Measurements from ENCODE around the gene L3MBTL2.

L3MBTL2 gene

DNA sequence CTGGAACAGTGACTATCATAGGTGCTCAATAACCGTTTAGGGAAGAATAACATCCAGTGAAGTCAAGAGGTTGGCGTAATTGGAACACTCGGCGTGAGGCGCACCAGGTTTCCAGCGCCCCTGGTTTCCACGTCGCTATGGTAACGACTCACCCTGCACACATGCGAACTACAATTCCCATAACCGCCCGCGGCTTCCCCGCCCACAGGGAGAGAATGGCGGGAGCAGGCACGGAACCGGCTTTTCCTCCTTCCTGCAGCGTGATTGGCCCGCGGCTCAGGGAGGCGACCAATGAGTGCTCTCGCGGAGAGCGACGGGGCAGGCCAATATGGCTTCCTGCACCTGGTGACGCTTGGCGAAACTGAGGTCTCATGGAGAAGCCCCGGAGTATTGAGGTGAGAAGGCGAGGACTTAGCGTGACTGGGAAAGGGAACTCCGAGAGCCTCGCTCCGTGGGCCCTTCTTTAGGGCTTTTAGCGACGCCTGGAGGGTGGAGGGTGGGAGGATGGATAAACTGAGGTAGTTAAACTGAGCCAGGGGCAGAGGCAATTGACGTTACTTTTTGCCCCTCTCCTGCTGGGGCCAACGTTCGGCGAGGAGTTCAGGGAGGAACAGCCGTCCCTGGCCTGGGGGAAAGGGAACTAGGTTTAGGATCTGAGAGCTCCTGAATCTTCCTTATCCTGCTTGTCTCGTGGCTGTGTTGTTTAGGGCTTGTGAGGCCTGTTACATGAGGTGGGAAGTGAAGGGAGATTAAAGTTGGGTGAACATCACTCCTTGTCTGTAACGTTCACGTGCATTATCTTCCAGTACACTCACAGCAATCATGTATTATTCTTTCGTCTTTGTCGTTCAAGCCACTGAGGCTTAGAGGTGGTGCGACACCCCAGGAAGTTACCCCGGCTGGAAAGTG lies at the start of gene L3MBTL2 (continued):
- TF ChIP-seq ZNF426 (tag by site-specific recombination; IDR thresholded peaks at IDR 0.05) (no peak), ZNF501 (tag by site-specific recombination; IDR thresholded peaks at IDR 0.05) (peak; percentile 65; the same call in 1 of the 2 replicates), ZNF571 (tag by site-specific recombination; IDR thresholded peaks at IDR 0.05) (no peak), PRDM6 (tag by site-specific recombination; IDR thresholded peaks at IDR 0.05) (no peak), ZNF239 (tag by site-specific recombination; IDR thresholded peaks at IDR 0.05) (no peak), ZNF133 (tag by site-specific recombination; IDR thresholded peaks at IDR 0.05) (no peak), ZNF174 (tag by site-specific recombination; IDR thresholded peaks at IDR 0.05) (no peak), ZNF350 (tag by site-specific recombination; IDR thresholded peaks at IDR 0.05) (no peak), SP2 (tag by site-specific recombination; IDR thresholded peaks at IDR 0.05) (peak; percentile 93), ZIC2 (tag by site-specific recombination; IDR thresholded peaks at IDR 0.05) (peak; percentile 66), ZXDB (tag by site-specific recombination; IDR thresholded peaks at IDR 0.05) (peak; percentile 89), ZNF416 (tag by site-specific recombination; IDR thresholded peaks at IDR 0.05) (no peak), REPIN1 (tag by site-specific recombination; IDR thresholded peaks at IDR 0.05; ENCODE audit: low read depth) (no peak), ZNF600 (tag by site-specific recombination; IDR thresholded peaks at IDR 0.05) (peak; percentile 45; the same call in 1 of the 2 replicates), OVOL3 (tag by site-specific recombination; IDR thresholded peaks at IDR 0.05) (no peak), ZNF561 (tag by site-specific recombination; IDR thresholded peaks at IDR 0.05; ENCODE audit: borderline replicate concordance) (no peak), ZNF701 (tag by site-specific recombination; IDR thresholded peaks at IDR 0.05) (no peak), PRDM1 (tag by site-specific recombination; IDR thresholded peaks at IDR 0.05) (no peak)
- TF ChIP-seq, protein P1, sequence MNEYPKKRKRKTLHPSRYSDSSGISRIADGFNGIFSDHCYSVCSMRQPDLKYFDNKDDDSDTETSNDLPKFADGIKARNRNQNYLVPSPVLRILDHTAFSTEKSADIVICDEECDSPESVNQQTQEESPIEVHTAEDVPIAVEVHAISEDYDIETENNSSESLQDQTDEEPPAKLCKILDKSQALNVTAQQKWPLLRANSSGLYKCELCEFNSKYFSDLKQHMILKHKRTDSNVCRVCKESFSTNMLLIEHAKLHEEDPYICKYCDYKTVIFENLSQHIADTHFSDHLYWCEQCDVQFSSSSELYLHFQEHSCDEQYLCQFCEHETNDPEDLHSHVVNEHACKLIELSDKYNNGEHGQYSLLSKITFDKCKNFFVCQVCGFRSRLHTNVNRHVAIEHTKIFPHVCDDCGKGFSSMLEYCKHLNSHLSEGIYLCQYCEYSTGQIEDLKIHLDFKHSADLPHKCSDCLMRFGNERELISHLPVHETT (tag by site-specific recombination; IDR thresholded peaks at IDR 0.05) = no peak
- TF ChIP-seq, protein P2, sequence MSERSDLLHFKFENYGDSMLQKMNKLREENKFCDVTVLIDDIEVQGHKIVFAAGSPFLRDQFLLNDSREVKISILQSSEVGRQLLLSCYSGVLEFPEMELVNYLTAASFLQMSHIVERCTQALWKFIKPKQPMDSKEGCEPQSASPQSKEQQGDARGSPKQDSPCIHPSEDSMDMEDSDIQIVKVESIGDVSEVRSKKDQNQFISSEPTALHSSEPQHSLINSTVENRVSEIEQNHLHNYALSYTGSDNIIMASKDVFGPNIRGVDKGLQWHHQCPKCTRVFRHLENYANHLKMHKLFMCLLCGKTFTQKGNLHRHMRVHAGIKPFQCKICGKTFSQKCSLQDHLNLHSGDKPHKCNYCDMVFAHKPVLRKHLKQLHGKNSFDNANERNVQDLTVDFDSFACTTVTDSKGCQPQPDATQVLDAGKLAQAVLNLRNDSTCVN (tag by site-specific recombination; optimal IDR thresholded peaks at IDR 0.05) = peak; percentile 28
- TF ChIP-seq, protein P3, sequence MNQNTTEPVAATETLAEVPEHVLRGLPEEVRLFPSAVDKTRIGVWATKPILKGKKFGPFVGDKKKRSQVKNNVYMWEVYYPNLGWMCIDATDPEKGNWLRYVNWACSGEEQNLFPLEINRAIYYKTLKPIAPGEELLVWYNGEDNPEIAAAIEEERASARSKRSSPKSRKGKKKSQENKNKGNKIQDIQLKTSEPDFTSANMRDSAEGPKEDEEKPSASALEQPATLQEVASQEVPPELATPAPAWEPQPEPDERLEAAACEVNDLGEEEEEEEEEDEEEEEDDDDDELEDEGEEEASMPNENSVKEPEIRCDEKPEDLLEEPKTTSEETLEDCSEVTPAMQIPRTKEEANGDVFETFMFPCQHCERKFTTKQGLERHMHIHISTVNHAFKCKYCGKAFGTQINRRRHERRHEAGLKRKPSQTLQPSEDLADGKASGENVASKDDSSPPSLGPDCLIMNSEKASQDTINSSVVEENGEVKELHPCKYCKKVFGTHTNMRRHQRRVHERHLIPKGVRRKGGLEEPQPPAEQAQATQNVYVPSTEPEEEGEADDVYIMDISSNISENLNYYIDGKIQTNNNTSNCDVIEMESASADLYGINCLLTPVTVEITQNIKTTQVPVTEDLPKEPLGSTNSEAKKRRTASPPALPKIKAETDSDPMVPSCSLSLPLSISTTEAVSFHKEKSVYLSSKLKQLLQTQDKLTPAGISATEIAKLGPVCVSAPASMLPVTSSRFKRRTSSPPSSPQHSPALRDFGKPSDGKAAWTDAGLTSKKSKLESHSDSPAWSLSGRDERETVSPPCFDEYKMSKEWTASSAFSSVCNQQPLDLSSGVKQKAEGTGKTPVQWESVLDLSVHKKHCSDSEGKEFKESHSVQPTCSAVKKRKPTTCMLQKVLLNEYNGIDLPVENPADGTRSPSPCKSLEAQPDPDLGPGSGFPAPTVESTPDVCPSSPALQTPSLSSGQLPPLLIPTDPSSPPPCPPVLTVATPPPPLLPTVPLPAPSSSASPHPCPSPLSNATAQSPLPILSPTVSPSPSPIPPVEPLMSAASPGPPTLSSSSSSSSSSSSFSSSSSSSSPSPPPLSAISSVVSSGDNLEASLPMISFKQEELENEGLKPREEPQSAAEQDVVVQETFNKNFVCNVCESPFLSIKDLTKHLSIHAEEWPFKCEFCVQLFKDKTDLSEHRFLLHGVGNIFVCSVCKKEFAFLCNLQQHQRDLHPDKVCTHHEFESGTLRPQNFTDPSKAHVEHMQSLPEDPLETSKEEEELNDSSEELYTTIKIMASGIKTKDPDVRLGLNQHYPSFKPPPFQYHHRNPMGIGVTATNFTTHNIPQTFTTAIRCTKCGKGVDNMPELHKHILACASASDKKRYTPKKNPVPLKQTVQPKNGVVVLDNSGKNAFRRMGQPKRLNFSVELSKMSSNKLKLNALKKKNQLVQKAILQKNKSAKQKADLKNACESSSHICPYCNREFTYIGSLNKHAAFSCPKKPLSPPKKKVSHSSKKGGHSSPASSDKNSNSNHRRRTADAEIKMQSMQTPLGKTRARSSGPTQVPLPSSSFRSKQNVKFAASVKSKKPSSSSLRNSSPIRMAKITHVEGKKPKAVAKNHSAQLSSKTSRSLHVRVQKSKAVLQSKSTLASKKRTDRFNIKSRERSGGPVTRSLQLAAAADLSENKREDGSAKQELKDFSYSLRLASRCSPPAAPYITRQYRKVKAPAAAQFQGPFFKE (tag by site-specific recombination; IDR thresholded peaks at IDR 0.05; ENCODE audit: borderline replicate concordance) = no peak
- TF ChIP-seq, protein P4, sequence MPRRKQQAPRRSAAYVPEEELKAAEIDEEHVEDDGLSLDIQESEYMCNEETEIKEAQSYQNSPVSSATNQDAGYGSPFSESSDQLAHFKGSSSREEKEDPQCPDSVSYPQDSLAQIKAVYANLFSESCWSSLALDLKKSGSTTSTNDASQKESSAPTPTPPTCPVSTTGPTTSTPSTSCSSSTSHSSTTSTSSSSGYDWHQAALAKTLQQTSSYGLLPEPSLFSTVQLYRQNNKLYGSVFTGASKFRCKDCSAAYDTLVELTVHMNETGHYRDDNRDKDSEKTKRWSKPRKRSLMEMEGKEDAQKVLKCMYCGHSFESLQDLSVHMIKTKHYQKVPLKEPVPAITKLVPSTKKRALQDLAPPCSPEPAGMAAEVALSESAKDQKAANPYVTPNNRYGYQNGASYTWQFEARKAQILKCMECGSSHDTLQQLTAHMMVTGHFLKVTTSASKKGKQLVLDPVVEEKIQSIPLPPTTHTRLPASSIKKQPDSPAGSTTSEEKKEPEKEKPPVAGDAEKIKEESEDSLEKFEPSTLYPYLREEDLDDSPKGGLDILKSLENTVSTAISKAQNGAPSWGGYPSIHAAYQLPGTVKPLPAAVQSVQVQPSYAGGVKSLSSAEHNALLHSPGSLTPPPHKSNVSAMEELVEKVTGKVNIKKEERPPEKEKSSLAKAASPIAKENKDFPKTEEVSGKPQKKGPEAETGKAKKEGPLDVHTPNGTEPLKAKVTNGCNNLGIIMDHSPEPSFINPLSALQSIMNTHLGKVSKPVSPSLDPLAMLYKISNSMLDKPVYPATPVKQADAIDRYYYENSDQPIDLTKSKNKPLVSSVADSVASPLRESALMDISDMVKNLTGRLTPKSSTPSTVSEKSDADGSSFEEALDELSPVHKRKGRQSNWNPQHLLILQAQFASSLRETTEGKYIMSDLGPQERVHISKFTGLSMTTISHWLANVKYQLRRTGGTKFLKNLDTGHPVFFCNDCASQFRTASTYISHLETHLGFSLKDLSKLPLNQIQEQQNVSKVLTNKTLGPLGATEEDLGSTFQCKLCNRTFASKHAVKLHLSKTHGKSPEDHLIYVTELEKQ (tag by site-specific recombination; IDR thresholded peaks at IDR 0.05; ENCODE audit: borderline replicate concordance) = no peak
- TF ChIP-seq, protein P5, sequence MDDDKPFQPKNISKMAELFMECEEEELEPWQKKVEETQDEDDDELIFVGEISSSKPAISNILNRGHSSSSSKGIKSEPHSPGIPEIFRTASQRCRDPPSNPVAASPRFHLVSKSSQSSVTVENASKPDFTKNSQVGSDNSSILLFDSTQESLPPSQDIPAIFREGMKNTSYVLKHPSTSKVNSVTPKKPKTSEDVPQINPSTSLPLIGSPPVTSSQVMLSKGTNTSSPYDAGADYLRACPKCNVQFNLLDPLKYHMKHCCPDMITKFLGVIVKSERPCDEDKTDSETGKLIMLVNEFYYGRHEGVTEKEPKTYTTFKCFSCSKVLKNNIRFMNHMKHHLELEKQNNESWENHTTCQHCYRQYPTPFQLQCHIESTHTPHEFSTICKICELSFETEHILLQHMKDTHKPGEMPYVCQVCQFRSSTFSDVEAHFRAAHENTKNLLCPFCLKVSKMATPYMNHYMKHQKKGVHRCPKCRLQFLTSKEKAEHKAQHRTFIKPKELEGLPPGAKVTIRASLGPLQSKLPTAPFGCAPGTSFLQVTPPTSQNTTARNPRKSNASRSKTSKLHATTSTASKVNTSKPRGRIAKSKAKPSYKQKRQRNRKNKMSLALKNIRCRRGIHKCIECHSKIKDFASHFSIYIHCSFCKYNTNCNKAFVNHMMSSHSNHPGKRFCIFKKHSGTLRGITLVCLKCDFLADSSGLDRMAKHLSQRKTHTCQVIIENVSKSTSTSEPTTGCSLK (tag by site-specific recombination; IDR thresholded peaks at IDR 0.05) = no peak
